Esophagus muscularis mucosa (tissue), 3 donors: ENCODE measurements around the gene ASCL2.

Experiments
- CTCF ChIP-seq, 3 experiments: fragments of 200-600 bp in 2 of 3; fragments of 450-650 bp in 1 of 3; sonication (generic) in 2 of 3; IDR thresholded peaks; one replicate each; pipeline ENCODE4 v1.5.1; 2017 to 2019; ENCODE audit warnings: antibody characterized with exemption in 3 of 3, mild to moderate bottlenecking in 2 of 3, moderate library complexity in 1 of 3
- POLR2A ChIP-seq: fragments of 450-650 bp; IDR thresholded peaks from one replicate; pipeline ENCODE4 v1.6.1; 2017; ENCODE audit warnings: antibody characterized with exemption, moderate library complexity, mild to moderate bottlenecking, low read depth

- TF ChIP-seq CTCF (IDR thresholded peaks at IDR 0.05) (no peak), POLR2A (no peak)
These were observed 25.9 kb upstream of the ASCL2 start for GRCh38 chr11:2295971-2296912.
